ENCODE results near the gene ERBIN. TPM values are rescaled to one million over a fixed set of nuclear protein-coding genes. Genes with fewer than 3 reads are reported as not detected.

The ERBIN gene
- total RNA-seq, 1 experiment from 2014 or later = 88.4 TPM

- CTCF ChIA-PET = no interaction called here
Observed at GRCh38 chr5:66004216-66004615, 77.8 kb downstream of the ERBIN start.

GRCh38 chr5:66009277-66009676 lies 82.9 kb downstream of the ERBIN start:
- intact Hi-C loops (cut with micrococcal nuclease; ENCODE audit: unreplicated experiment) (no loop called here), in situ Hi-C loops (cut with HindIII; ENCODE audit: low pct_unique_long_range_greater_than_20kb, low sequenced_read_pairs) (no loop called here)
- POLR2A ChIA-PET = no interaction called here
- no peaks in the 10 kb centered on the region for H3K9me3 ChIP-seq (ENCODE audit: control insufficient read depth, insufficient read depth, low read depth, low read length)
- H3K4me3 ChIP-seq (ENCODE audit: low read depth in 2 of 2, low read length in 2 of 2) = no peak overlapping the region
- H3K27ac ChIP-seq (ENCODE audit: low read length) = no peak overlapping the region
- no peaks in the 10 kb centered on the region for H3K27me3 ChIP-seq (ENCODE audit: control insufficient read depth, insufficient read depth, low read length)
- BruUV-seq (replicated peaks) = no TSS peak
- CTCF ChIA-PET = no interaction called here
- DNase-seq (ENCODE audit: low read depth, low spot score) = no peak
- TF ChIP-seq POLR2AphosphoS5 (IDR thresholded peaks at IDR 0.05; ENCODE audit: low read depth, low read length) = no peak
- TF ChIP-seq TCF7L2 (IDR thresholded peaks at IDR 0.05; ENCODE audit: low read depth, low read length) = no peak
- TF ChIP-seq SIN3A (IDR thresholded peaks at IDR 0.05; ENCODE audit: borderline replicate concordance, insufficient read depth, low read depth, low read length) = no peak
- TF ChIP-seq CTCF (IDR thresholded peaks at IDR 0.05) = no peak
- no peak for TF ChIP-seq REST (IDR thresholded peaks at IDR 0.05; ENCODE audit: insufficient read depth in 1 of 2, low read depth in 2 of 2, low read length in 1 of 2)
- peaks cover 7% of the 10 kb centered on the region; the same call in 1 of the 2 replicates for H3K36me3 ChIP-seq (ENCODE audit: control insufficient read depth, insufficient read depth, low read length)
- H3K4me1 ChIP-seq (ENCODE audit: control insufficient read depth, insufficient read depth, low read length) = peaks cover 4% of the 10 kb centered on the region; the same call in 1 of the 2 replicates
- ATAC-seq = no peak

More at GRCh38 chr5:66004216-66004615, 77.8 kb downstream of the ERBIN start:
- TF ChIP-seq POLR2AphosphoS5 (IDR thresholded peaks at IDR 0.05; ENCODE audit: low read depth, low read length) = no peak
- H3K9me3 ChIP-seq (ENCODE audit: control insufficient read depth, insufficient read depth, low read depth, low read length) = no peaks in the 10 kb centered on the region
- peaks cover under 1% of the 10 kb centered on the region; the same call in 1 of the 2 replicates for H3K4me1 ChIP-seq (ENCODE audit: control insufficient read depth, insufficient read depth, low read length)
- ATAC-seq (no peak), DNase-seq (ENCODE audit: low read depth, low spot score) (no peak)
- intact Hi-C loops (cut with micrococcal nuclease; ENCODE audit: unreplicated experiment) = no loop called here
- in situ Hi-C loops (cut with HindIII; ENCODE audit: low pct_unique_long_range_greater_than_20kb, low sequenced_read_pairs) = no loop called here
- H3K36me3 ChIP-seq (ENCODE audit: control insufficient read depth, insufficient read depth, low read length) = no peaks in the 10 kb centered on the region; the same call in 1 of the 2 replicates
- no peaks in the 10 kb centered on the region for H3K27me3 ChIP-seq (ENCODE audit: control insufficient read depth, insufficient read depth, low read length)
- H3K27ac ChIP-seq (ENCODE audit: low read length) = no peak overlapping the region
- POLR2A ChIA-PET = interaction anchor here (0.6 kb wide), 1 partner anchor 244 kb away, joined by 8 read pairs; no protein-coding TSS in a partner anchor
- no peak overlapping the region for H3K4me3 ChIP-seq (ENCODE audit: low read depth in 2 of 2, low read length in 2 of 2)
- no TSS peak for BruUV-seq (replicated peaks)

GRCh38 chr5:66010476-66010875 lies 84.1 kb downstream of the ERBIN start:
- ChIA-PET CTCF (no interaction called here), POLR2A (no interaction called here)
- H3K4me3 ChIP-seq (ENCODE audit: low read depth in 2 of 2, low read length in 2 of 2) = no peak overlapping the region
- no peaks in the 10 kb centered on the region for H3K9me3 ChIP-seq (ENCODE audit: control insufficient read depth, insufficient read depth, low read depth, low read length)
- no peak overlapping the region for H3K27ac ChIP-seq (ENCODE audit: low read length)
- TF ChIP-seq TCF7L2 (IDR thresholded peaks at IDR 0.05; ENCODE audit: low read depth, low read length) = no peak
- no peak for TF ChIP-seq CTCF (IDR thresholded peaks at IDR 0.05)
- DNase-seq (ENCODE audit: low read depth, low spot score) (peak; percentile 15), ATAC-seq (no peak)
- peaks cover 4% of the 10 kb centered on the region; the same call in 1 of the 2 replicates for H3K4me1 ChIP-seq (ENCODE audit: control insufficient read depth, insufficient read depth, low read length)
- H3K36me3 ChIP-seq (ENCODE audit: control insufficient read depth, insufficient read depth, low read length) = peaks cover 12% of the 10 kb centered on the region; the same call in 1 of the 2 replicates
- in situ Hi-C loops (cut with HindIII; ENCODE audit: low pct_unique_long_range_greater_than_20kb, low sequenced_read_pairs) (no loop called here), intact Hi-C loops (cut with micrococcal nuclease; ENCODE audit: unreplicated experiment) (no loop called here)
- BruUV-seq (replicated peaks) = no TSS peak
- no peaks in the 10 kb centered on the region for H3K27me3 ChIP-seq (ENCODE audit: control insufficient read depth, insufficient read depth, low read length)
